ENCODE measurements around the gene AHCY. TPM values are rescaled to one million over a fixed set of nuclear protein-coding genes. Genes with fewer than 3 reads are reported as not detected.
"Not testable (repeated sequence)": the region's sequence is repeated elsewhere in the genome, so short reads cannot be mapped to it uniquely, and the experiment has no call there.

AHCY gene
- total RNA-seq, 1 experiment from 2014 or later = 350 TPM

GRCh38 chr20:34345839-34346532, 42.8 kb upstream of the AHCY start:
- H3K9ac ChIP-seq (ENCODE audit: low read length); intact Hi-C loops (cut with micrococcal nuclease); CTCF ChIA-PET; H3K9me2 ChIP-seq (ENCODE audit: insufficient read depth); DNase-seq (ENCODE audit: low read depth, low spot score); ATAC-seq; BruUV-seq (replicated peaks); H3K4me3 ChIP-seq (replicated peaks in 1 of 2; ENCODE audit: low read depth in 1 of 2, low read length in 2 of 2); H3K27ac ChIP-seq (ENCODE audit: low read depth, low read length); H3K9me3 ChIP-seq (ENCODE audit: control insufficient read depth in 1 of 2, insufficient read depth in 1 of 2, low read depth in 1 of 2, low read length in 2 of 2); H3K27me3 ChIP-seq (ENCODE audit: insufficient read depth, low read length); RAD21 ChIA-PET (ENCODE audit: low non-redundant PET in 1 of 2, low total read pairs in 2 of 2, uncharacterized antibody in 2 of 2, unreplicated experiment in 2 of 2); H3K36me3 ChIP-seq (ENCODE audit: control insufficient read depth in 1 of 2, insufficient read depth in 2 of 2, low read length in 2 of 2); H3K79me2 ChIP-seq (ENCODE audit: insufficient read depth, low read length); H4K20me1 ChIP-seq (ENCODE audit: insufficient read depth): not testable (repeated sequence)
- H2AFZ ChIP-seq (ENCODE audit: low read depth, low read length, poor library complexity, severe bottlenecking) = peak overlapping the region; percentile 74
- POLR2A ChIA-PET = interaction anchor here (1.5 kb wide), 1 partner anchor 16 kb away, joined by 12 read pairs; the partner anchor contains the start of gene ITCH
- peak; percentile 18; the same call in 1 of the 2 replicates for TF ChIP-seq MAX (IDR thresholded peaks at IDR 0.05)
- 0 out of 2 replicates have a peak overlapping the region, but pooled peaks have one; percentile 17 for H3K4me2 ChIP-seq (ENCODE audit: low read length)
- peaks cover 19 to 49% of the 10 kb centered on the region in 2 experiments for H3K4me1 ChIP-seq (ENCODE audit: control insufficient read depth in 1 of 2, insufficient read depth in 2 of 2, low read length in 2 of 2)

- Histone ChIP-seq H2AFZ (ENCODE audit: low read depth, low read length, poor library complexity, severe bottlenecking) (no peak overlapping the region), H3K27me3 (ENCODE audit: insufficient read depth, low read length) (no peaks in the 10 kb centered on the region), H3K9me3 (ENCODE audit: control insufficient read depth in 1 of 2, insufficient read depth in 1 of 2, low read depth in 1 of 2, low read length in 2 of 2) (no peaks in the 10 kb centered on the region), H4K20me1 (ENCODE audit: insufficient read depth) (no peaks in the 10 kb centered on the region), H3K79me2 (ENCODE audit: insufficient read depth, low read length) (no peaks in the 10 kb centered on the region), H3K4me2 (ENCODE audit: low read length) (no peak overlapping the region), H3K36me3 (ENCODE audit: control insufficient read depth in 1 of 2, insufficient read depth in 2 of 2, low read length in 2 of 2) (no peaks in the 10 kb centered on the region), H3K4me3 (replicated peaks in 1 of 2; ENCODE audit: low read depth in 1 of 2, low read length in 2 of 2) (no peak overlapping the region), H3K27ac (ENCODE audit: low read depth, low read length) (no peak overlapping the region), H3K9ac (ENCODE audit: low read length) (no peak overlapping the region), H3K9me2 (ENCODE audit: insufficient read depth) (no peaks in the 10 kb centered on the region), H3K4me1 (ENCODE audit: control insufficient read depth in 1 of 2, insufficient read depth in 2 of 2, low read length in 2 of 2) (peaks cover 19 to 52% of the 10 kb centered on the region in 2 experiments)
- intact Hi-C loops (cut with micrococcal nuclease) = no loop called here
- ATAC-seq (no peak), DNase-seq (ENCODE audit: low read depth, low spot score) (no peak)
- ChIA-PET POLR2A (interaction anchor here (1.5 kb wide), 1 partner anchor 17 kb away, joined by 12 read pairs; the partner anchor contains the start of gene ITCH), CTCF (no interaction called here), RAD21 (ENCODE audit: low non-redundant PET in 1 of 2, low total read pairs in 2 of 2, uncharacterized antibody in 2 of 2, unreplicated experiment in 2 of 2) (no interaction called here)
- BruUV-seq (replicated peaks) = no TSS peak
- TF ChIP-seq, protein P1, sequence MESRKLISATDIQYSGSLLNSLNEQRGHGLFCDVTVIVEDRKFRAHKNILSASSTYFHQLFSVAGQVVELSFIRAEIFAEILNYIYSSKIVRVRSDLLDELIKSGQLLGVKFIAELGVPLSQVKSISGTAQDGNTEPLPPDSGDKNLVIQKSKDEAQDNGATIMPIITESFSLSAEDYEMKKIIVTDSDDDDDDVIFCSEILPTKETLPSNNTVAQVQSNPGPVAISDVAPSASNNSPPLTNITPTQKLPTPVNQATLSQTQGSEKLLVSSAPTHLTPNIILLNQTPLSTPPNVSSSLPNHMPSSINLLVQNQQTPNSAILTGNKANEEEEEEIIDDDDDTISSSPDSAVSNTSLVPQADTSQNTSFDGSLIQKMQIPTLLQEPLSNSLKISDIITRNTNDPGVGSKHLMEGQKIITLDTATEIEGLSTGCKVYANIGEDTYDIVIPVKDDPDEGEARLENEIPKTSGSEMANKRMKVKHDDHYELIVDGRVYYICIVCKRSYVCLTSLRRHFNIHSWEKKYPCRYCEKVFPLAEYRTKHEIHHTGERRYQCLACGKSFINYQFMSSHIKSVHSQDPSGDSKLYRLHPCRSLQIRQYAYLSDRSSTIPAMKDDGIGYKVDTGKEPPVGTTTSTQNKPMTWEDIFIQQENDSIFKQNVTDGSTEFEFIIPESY (IDR thresholded peaks at IDR 0.05; ENCODE audit: extremely low read depth, insufficient replicate concordance, low read length) = no peak
- TF ChIP-seq, protein P2, sequence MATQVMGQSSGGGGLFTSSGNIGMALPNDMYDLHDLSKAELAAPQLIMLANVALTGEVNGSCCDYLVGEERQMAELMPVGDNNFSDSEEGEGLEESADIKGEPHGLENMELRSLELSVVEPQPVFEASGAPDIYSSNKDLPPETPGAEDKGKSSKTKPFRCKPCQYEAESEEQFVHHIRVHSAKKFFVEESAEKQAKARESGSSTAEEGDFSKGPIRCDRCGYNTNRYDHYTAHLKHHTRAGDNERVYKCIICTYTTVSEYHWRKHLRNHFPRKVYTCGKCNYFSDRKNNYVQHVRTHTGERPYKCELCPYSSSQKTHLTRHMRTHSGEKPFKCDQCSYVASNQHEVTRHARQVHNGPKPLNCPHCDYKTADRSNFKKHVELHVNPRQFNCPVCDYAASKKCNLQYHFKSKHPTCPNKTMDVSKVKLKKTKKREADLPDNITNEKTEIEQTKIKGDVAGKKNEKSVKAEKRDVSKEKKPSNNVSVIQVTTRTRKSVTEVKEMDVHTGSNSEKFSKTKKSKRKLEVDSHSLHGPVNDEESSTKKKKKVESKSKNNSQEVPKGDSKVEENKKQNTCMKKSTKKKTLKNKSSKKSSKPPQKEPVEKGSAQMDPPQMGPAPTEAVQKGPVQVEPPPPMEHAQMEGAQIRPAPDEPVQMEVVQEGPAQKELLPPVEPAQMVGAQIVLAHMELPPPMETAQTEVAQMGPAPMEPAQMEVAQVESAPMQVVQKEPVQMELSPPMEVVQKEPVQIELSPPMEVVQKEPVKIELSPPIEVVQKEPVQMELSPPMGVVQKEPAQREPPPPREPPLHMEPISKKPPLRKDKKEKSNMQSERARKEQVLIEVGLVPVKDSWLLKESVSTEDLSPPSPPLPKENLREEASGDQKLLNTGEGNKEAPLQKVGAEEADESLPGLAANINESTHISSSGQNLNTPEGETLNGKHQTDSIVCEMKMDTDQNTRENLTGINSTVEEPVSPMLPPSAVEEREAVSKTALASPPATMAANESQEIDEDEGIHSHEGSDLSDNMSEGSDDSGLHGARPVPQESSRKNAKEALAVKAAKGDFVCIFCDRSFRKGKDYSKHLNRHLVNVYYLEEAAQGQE (IDR thresholded peaks at IDR 0.05; ENCODE audit: low read depth) = no peak
- TF ChIP-seq RAD21 (IDR thresholded peaks at IDR 0.05; ENCODE audit: low read depth) (no peak), EGR1 (IDR thresholded peaks at IDR 0.05; ENCODE audit: low read depth) (no peak), YY1 (IDR thresholded peaks at IDR 0.05; ENCODE audit: extremely low read depth, insufficient replicate concordance, low read depth, low read length) (no peak), SP1 (IDR thresholded peaks at IDR 0.05; ENCODE audit: low read depth) (no peak), TCF7L2 (IDR thresholded peaks at IDR 0.05; ENCODE audit: borderline replicate concordance, extremely low read depth, insufficient read depth, insufficient read length) (no peak), SRF (IDR thresholded peaks at IDR 0.05; ENCODE audit: low read depth) (no peak), CBX3 (IDR thresholded peaks at IDR 0.05; ENCODE audit: low read depth) (no peak), EZH2phosphoT487 (IDR thresholded peaks at IDR 0.05; ENCODE audit: borderline replicate concordance) (no peak), JUND (IDR thresholded peaks at IDR 0.05) (no peak), ATF3 (IDR thresholded peaks at IDR 0.05) (no peak), ZFX (IDR thresholded peaks at IDR 0.05) (no peak), ELF1 (IDR thresholded peaks at IDR 0.05; ENCODE audit: borderline replicate concordance, low read depth) (no peak)
Observed at GRCh38 chr20:34345402-34345736, 42.2 kb upstream of the AHCY start.

Measured in HCT116 (cell line).